Measurements from ENCODE around the gene EEF1AKMT2.
"Not testable (repeated sequence)": the region's sequence is repeated elsewhere in the genome, so short reads cannot be mapped to it uniquely, and the experiment has no call there.

The EEF1AKMT2 gene

GRCh38 chr10:124820121-124820520, 28.4 kb upstream of the EEF1AKMT2 start:
- Histone ChIP-seq H3K9me3 (ENCODE audit: control insufficient read depth, low read length) (no peaks in the 10 kb centered on the region), H3K4me1 (ENCODE audit: control insufficient read depth, insufficient read depth, low read length, poor library complexity, severe bottlenecking) (no peaks in the 10 kb centered on the region), H3K27ac (ENCODE audit: low read depth, low read length, severe bottlenecking) (no peak overlapping the region), H3K36me3 (ENCODE audit: control insufficient read depth, insufficient read depth, low read length) (peaks cover 57% of the 10 kb centered on the region), H3K4me3 (ENCODE audit: extremely low read depth, insufficient read depth, low read length, poor library complexity, severe bottlenecking) (no peak overlapping the region)
- 91 to 100% methylated on average over 1 of the region's 2 CpGs for WGBS, 2 experiments (ENCODE audit: insufficient coverage in 2 of 2)

GRCh38 chr10:124802313-124802675, 10.6 kb upstream of the EEF1AKMT2 start:
- Histone ChIP-seq H3K27ac (ENCODE audit: low read depth, low read length, severe bottlenecking) (peak overlapping the region; percentile 67), H3K9me3 (ENCODE audit: control insufficient read depth, low read length) (no peaks in the 10 kb centered on the region), H3K36me3 (ENCODE audit: control insufficient read depth, insufficient read depth, low read length) (peaks cover 5% of the 10 kb centered on the region), H3K4me1 (ENCODE audit: control insufficient read depth, insufficient read depth, low read length, poor library complexity, severe bottlenecking) (peaks cover 3% of the 10 kb centered on the region), H3K4me3 (ENCODE audit: extremely low read depth, insufficient read depth, low read length, poor library complexity, severe bottlenecking) (peak overlapping the region; percentile 91)
- WGBS, 2 experiments (ENCODE audit: insufficient coverage in 2 of 2), result 4 to 6% methylated on average over 11 to 12 of the region's 13 CpGs

DNA sequence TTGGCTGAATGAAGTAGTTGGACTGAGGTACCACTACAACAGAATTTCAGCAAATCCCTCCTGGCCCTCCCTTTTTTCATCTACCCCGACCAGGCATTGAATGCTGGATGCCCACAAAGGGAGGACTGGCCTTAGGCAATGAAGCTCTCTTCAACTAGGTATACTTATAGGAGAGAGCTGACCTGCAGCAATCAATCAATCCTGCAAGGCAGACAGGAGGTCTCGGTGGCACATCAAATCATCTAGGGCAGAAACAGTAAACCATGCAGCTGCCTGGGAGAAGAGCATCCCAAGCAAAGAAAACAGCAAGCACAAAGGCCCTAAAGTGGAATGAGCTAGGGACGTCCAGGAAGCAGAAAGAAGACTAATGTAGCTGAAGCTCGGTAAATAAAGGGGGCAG, 7.5 kb upstream of the EEF1AKMT2 start:
- H3K4me3 ChIP-seq (ENCODE audit: extremely low read depth, insufficient read depth, low read length, poor library complexity, severe bottlenecking), result no peak overlapping the region
- no peaks in the 10 kb centered on the region for H3K36me3 ChIP-seq (ENCODE audit: control insufficient read depth, insufficient read depth, low read length)
- H3K27ac ChIP-seq (ENCODE audit: low read depth, low read length, severe bottlenecking), result no peak overlapping the region
- peaks cover 3% of the 10 kb centered on the region for H3K4me1 ChIP-seq (ENCODE audit: control insufficient read depth, insufficient read depth, low read length, poor library complexity, severe bottlenecking)
- WGBS, 2 experiments (ENCODE audit: insufficient coverage in 2 of 2), result 69 to 91% methylated on average over 3 to 4 of the region's 4 CpGs
- no peaks in the 10 kb centered on the region for H3K9me3 ChIP-seq (ENCODE audit: control insufficient read depth, low read length)

DNA sequence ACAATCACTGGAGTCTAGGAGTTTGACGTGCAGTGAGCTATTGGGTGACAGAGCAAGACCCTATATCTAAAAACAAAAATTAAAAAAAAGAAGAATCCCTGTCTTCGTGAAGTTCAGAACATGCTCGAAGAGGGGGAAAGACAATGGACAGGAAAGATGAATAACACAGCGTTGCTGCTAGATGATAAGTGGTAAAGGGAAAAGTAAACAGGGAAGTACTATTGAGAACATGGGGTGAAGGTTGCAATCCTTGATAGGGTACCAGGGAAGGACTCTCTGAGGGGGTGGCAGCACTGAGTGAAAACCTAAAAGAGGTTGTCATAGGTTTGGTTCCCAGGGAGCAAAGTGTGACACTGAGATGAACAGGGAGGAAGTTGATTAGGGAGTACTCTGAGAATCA, 7.1 kb upstream of the EEF1AKMT2 start:
- H3K27ac ChIP-seq (ENCODE audit: low read depth, low read length, severe bottlenecking), result no peak overlapping the region
- no peaks in the 10 kb centered on the region for H3K9me3 ChIP-seq (ENCODE audit: control insufficient read depth, low read length)
- 83 to 89% methylated on average over 3 of the region's 4 CpGs for WGBS, 2 experiments (ENCODE audit: insufficient coverage in 2 of 2)
- H3K4me1 ChIP-seq (ENCODE audit: control insufficient read depth, insufficient read depth, low read length, poor library complexity, severe bottlenecking), result peaks cover 3% of the 10 kb centered on the region
- H3K36me3 ChIP-seq (ENCODE audit: control insufficient read depth, insufficient read depth, low read length), result no peaks in the 10 kb centered on the region
- H3K4me3 ChIP-seq (ENCODE audit: extremely low read depth, insufficient read depth, low read length, poor library complexity, severe bottlenecking), result no peak overlapping the region

GRCh38 chr10:124798364-124798763, 6.7 kb upstream of the EEF1AKMT2 start:
- H3K27ac ChIP-seq (ENCODE audit: low read depth, low read length, severe bottlenecking), result no peak overlapping the region
- WGBS, 2 experiments (ENCODE audit: insufficient coverage in 2 of 2), result 71 to 86% methylated on average over 1 of the region's 1 CpG
- no peaks in the 10 kb centered on the region for H3K9me3 ChIP-seq (ENCODE audit: control insufficient read depth, low read length)
- H3K36me3 ChIP-seq (ENCODE audit: control insufficient read depth, insufficient read depth, low read length), result no peaks in the 10 kb centered on the region
- peaks cover 3% of the 10 kb centered on the region for H3K4me1 ChIP-seq (ENCODE audit: control insufficient read depth, insufficient read depth, low read length, poor library complexity, severe bottlenecking)
- H3K4me3 ChIP-seq (ENCODE audit: extremely low read depth, insufficient read depth, low read length, poor library complexity, severe bottlenecking), result no peak overlapping the region

DNA sequence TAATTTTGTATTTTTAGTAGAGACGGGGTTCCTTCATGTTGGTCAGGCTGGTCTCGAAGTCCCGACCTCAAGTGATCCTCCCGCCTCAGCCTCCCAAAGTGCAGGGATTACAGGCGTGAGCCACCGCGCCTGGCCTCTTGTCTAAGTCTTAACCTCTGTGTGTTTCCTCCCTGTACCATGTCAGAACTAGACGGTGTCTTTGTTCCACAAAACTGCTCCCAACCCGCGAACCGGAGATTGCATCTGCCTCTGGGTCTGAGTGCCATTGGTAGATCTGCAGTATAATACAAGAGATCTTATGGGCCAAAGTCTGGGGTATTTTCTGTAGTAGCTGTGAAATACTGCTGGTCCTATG, 1.3 kb upstream of the EEF1AKMT2 start:
- 92 to 95% methylated on average over 8 to 11 of the region's 11 CpGs for WGBS, 2 experiments (ENCODE audit: insufficient coverage in 2 of 2)
- Histone ChIP-seq H3K9me3 (ENCODE audit: control insufficient read depth, low read length) (no peaks in the 10 kb centered on the region), H3K4me3 (ENCODE audit: extremely low read depth, insufficient read depth, low read length, poor library complexity, severe bottlenecking) (no peak overlapping the region), H3K27ac (ENCODE audit: low read depth, low read length, severe bottlenecking) (no peak overlapping the region), H3K36me3 (ENCODE audit: control insufficient read depth, insufficient read depth, low read length) (peaks cover 20% of the 10 kb centered on the region), H3K4me1 (ENCODE audit: control insufficient read depth, insufficient read depth, low read length, poor library complexity, severe bottlenecking) (no peaks in the 10 kb centered on the region)

- peaks cover 73% of the 10 kb centered on the region for H3K36me3 ChIP-seq (ENCODE audit: control insufficient read depth, insufficient read depth, low read length)
- WGBS, 2 experiments (ENCODE audit: insufficient coverage in 2 of 2), result 88 to 100% methylated on average over 1 of the region's 1 CpG
- H3K27ac ChIP-seq (ENCODE audit: low read depth, low read length, severe bottlenecking), result not testable (repeated sequence)
These were observed 8.8 kb downstream of the EEF1AKMT2 start for GRCh38 chr10:124782900-124783299.

DNA sequence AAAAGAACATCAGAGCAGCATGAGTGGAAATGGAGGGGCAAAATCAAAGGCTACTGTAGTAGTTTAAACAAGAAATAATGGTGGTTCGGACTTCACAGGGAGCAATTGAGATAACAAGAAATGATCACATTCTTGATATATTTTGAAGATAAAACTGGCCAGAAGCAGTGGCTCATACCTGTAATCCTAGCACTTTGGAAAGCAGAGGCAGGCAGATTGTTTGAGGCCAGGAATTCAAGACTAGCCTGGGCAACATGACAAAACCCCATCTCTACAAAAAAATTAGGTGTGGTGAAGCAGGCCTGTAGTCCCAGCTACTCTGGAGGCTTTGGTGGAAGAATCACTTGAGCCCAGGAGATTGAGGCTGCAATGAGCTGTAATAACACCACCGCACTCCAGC, 22.9 kb downstream of the EEF1AKMT2 start:
- Histone ChIP-seq H3K27ac (ENCODE audit: low read depth, low read length, severe bottlenecking) (no peak overlapping the region), H3K36me3 (ENCODE audit: control insufficient read depth, insufficient read depth, low read length) (peaks cover 45% of the 10 kb centered on the region), H3K4me1 (ENCODE audit: control insufficient read depth, insufficient read depth, low read length, poor library complexity, severe bottlenecking) (peaks cover 3% of the 10 kb centered on the region), H3K9me3 (ENCODE audit: control insufficient read depth, low read length) (no peaks in the 10 kb centered on the region), H3K4me3 (ENCODE audit: extremely low read depth, insufficient read depth, low read length, poor library complexity, severe bottlenecking) (no peak overlapping the region)
- WGBS, 2 experiments (ENCODE audit: insufficient coverage in 2 of 2), result no CpG with 5 or more reads among the region's 2 CpGs

More at GRCh38 chr10:124782900-124783299, 8.8 kb downstream of the EEF1AKMT2 start:
- not testable (repeated sequence) for H3K4me3 ChIP-seq (ENCODE audit: extremely low read depth, insufficient read depth, low read length, poor library complexity, severe bottlenecking); H3K4me1 ChIP-seq (ENCODE audit: control insufficient read depth, insufficient read depth, low read length, poor library complexity, severe bottlenecking); H3K9me3 ChIP-seq (ENCODE audit: control insufficient read depth, low read length)

- 90 to 94% methylated on average over 2 of the region's 2 CpGs for WGBS, 2 experiments (ENCODE audit: insufficient coverage in 2 of 2)
- Histone ChIP-seq H3K27ac (ENCODE audit: low read depth, low read length, severe bottlenecking) (no peak overlapping the region), H3K4me1 (ENCODE audit: control insufficient read depth, insufficient read depth, low read length, poor library complexity, severe bottlenecking) (peaks cover 3% of the 10 kb centered on the region), H3K36me3 (ENCODE audit: control insufficient read depth, insufficient read depth, low read length) (peaks cover 35% of the 10 kb centered on the region), H3K4me3 (ENCODE audit: extremely low read depth, insufficient read depth, low read length, poor library complexity, severe bottlenecking) (no peak overlapping the region), H3K9me3 (ENCODE audit: control insufficient read depth, low read length) (no peaks in the 10 kb centered on the region)
These were observed 26.4 kb downstream of the EEF1AKMT2 start for GRCh38 chr10:124765256-124765655.

GRCh38 chr10:124763267-124763666, 28.4 kb downstream of the EEF1AKMT2 start:
- Histone ChIP-seq H3K4me3 (ENCODE audit: extremely low read depth, insufficient read depth, low read length, poor library complexity, severe bottlenecking) (no peak overlapping the region), H3K36me3 (ENCODE audit: control insufficient read depth, insufficient read depth, low read length) (peaks cover 43% of the 10 kb centered on the region), H3K27ac (ENCODE audit: low read depth, low read length, severe bottlenecking) (no peak overlapping the region), H3K9me3 (ENCODE audit: control insufficient read depth, low read length) (no peaks in the 10 kb centered on the region), H3K4me1 (ENCODE audit: control insufficient read depth, insufficient read depth, low read length, poor library complexity, severe bottlenecking) (no peaks in the 10 kb centered on the region)
- no CpG with 5 or more reads among the region's 1 CpG for WGBS, 2 experiments (ENCODE audit: insufficient coverage in 2 of 2)

DNA sequence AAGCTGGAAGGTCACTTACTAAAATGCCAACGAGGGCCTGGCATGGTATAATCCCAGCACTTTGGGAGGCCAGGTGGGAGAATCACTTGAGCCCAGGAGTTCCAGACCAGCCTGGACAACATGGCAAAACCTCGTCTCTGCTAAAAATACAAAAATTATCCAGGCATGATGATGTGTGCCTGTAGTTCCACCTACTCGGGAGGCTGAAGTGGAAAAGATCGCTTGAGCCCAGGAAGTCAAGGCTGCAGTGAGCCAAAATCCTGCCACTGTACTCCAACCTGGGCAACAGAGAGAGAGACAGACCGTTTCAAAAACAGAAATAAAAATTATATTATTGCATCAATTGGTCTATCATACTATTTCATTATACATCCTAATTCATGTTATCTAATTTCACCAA, 29.4 kb downstream of the EEF1AKMT2 start:
- H3K27ac ChIP-seq (ENCODE audit: low read depth, low read length, severe bottlenecking), result no peak overlapping the region

More for the DNA sequence above, 29.4 kb downstream of the EEF1AKMT2 start:
- peaks cover 43% of the 10 kb centered on the region for H3K36me3 ChIP-seq (ENCODE audit: control insufficient read depth, insufficient read depth, low read length)
- H3K4me3 ChIP-seq (ENCODE audit: extremely low read depth, insufficient read depth, low read length, poor library complexity, severe bottlenecking), result no peak overlapping the region
- no peaks in the 10 kb centered on the region for H3K4me1 ChIP-seq (ENCODE audit: control insufficient read depth, insufficient read depth, low read length, poor library complexity, severe bottlenecking)
- no peaks in the 10 kb centered on the region for H3K9me3 ChIP-seq (ENCODE audit: control insufficient read depth, low read length)
- 90 to 94% methylated on average over 2 to 4 of the region's 5 CpGs for WGBS, 2 experiments (ENCODE audit: insufficient coverage in 2 of 2)

All from mesodermal cell (in vitro differentiated cells).